Kidney capillary endothelial cell (primary cell): ENCODE measurements around the gene STKLD1.

ENCODE experiments used
- DNase-seq: peaks from one replicate; pipeline ENCODE4 v3.0.0-alpha.2; 2018; ENCODE audit warnings: low spot score

The STKLD1 gene

DNA sequence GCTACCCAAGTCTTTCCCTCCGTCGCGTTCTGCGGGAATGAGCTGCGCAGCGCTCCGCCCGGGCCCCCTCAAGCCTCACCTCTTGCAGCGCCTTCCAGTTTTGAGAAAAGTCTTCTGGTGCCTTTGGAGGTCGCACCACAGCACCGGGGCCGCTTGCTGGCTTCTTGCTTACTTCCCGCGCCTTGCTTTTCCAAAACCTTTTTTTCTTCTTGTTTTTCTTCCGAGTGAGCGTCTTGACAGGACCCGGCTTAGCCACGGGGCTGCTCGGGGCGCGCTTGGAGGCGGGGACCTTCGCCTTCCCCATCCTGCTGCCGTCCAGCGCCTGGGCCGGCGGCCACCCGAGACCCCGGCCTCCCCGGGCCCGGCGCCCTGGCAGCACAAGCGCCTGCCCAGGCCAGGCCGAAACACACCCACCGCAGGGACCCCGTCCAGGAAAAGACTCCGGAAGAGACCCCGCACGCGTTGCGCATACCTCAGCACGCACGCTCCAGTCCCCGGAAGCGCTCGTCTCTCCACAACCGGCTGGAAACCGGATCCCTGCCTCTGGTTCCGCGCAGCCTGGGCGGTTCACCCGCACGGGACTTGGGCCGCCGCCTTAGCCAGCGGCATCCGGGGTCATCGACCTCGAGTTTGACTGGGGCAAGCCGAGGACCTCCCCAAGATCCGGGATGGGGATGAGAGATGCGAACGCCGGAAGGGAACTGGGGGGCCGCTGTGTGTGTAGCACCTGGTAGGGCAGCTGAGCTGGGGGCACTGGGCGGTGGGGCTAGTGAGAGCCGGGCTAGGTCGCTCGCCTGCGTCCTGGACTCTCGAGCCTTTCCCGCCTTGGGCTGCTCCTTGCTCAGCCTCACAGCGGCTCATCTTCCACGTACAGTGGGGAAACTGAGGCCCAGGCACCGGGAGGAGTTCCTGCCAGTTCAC is 41.6 kb downstream of the STKLD1 start, which contains the start of gene REXO4:
TSS of gene REXO4 (minus strand) at position 470 of the 921 bp plus-strand sequence. CDS start at position 304, 166 bp downstream.
- DNase-seq = peak; percentile 73

DNA sequence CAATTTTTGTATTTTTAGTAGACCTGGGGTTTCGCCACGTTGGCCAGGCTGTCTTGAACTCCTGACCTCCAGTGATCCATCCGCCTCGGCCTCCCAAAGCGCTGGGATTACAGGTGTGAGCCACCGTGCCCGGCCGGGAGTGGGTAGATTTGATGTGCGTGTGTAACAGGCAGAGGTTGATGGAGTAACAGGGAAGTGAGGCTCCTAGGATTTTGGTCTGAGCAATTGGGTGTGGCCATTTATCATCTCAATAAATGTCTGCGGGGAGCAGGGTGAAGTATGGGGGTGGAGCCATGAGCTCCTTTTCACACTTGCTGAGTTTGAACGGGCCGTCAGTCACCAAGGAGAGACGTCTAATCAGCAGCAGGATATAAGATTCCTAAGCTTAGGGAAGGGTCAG is 42.8 kb downstream of the STKLD1 start:
- DNase-seq = no peak

DNA sequence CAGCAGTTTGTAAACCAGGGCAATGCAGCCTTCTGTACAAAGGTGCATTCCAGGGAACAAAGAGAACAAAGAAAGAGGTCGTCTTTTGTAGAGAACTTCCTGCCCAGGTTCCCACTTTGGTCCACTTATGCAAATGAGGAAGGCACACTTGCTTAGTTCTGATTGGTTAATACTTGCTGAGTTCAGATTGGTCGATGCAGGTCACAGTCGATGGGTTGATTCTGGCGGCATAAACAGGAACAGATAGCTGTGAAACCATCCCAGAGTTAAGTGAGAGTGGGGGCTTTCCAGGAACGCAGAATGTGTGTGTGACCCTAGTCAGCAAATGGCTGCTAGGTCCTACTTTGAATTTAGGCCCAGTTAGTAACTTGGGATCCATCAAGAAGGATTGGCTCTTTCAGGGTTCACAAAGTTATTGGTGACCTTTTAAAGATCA is 44.2 kb downstream of the STKLD1 start:
- DNase-seq = no peak

DNA sequence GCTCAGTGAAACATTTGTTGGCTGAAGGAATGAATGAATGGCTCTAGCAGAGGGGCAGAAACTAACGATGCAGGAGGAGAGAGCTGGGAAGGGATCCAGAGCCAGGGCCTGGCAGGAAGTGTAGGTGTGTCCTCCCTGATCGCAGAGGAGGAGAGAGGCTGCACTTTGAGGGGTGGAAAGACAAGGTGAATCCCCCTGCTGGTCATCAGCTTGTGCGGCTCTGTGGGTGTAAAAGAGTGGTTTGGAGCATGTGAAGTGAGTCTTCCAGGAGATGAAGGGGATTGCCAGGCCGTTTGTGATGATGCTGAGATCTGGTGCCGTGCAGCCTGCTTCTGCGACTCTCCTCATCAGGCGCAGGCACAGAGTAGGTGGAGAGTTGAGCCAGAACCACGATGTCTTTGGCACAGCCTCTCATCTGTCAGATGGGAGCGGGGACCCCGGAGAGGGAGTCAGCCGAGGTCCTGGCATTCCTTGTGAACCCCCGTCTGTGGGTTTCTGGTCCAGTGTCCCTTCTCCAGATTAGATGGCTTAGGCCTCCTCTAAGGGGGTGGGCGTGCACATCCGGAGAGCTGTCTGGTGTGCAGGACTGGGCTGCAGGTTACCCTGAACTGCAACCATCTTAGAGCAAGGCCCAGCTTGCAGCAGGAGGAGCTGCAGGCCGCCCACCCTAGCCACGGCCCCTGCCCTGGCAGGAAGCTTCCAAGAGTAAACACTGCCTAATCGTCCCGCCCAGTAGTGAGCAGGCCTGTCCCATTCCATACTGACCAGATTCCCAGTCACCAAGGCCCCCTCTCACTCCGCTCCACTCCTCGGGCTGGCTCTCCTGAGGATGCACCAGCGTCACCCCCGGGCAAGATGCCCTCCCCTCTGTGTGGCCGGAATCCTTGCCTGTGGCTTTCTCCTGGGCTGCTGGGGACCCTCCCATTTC is 45.7 kb downstream of the STKLD1 start, which contains the start of gene ADAMTS13:
TSS of gene ADAMTS13 (plus strand) at position 753 of the 928 bp plus-strand sequence. CDS start at position 830, 77 bp downstream.
- DNase-seq = no peak

DNA sequence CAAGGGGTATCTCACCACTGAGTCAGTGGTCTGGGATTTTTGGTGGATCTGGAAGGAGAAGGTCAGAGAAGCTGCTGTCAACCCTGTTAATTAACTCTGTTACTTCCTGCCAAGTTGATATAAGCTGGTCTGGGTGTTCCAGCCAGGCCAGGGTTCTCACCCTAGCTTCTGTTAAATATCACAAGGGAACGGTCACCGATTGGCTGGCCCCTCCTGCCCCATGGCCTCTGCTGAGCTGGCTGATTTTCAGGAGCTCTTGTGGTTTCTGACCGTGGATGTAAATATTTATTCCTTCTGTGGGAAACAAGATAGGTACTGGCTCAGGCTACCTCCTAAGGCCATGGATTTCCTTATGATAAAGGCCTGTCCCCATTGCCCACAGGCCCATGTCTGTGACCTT is 47.0 kb downstream of the STKLD1 start:
- DNase-seq = no peak

DNA sequence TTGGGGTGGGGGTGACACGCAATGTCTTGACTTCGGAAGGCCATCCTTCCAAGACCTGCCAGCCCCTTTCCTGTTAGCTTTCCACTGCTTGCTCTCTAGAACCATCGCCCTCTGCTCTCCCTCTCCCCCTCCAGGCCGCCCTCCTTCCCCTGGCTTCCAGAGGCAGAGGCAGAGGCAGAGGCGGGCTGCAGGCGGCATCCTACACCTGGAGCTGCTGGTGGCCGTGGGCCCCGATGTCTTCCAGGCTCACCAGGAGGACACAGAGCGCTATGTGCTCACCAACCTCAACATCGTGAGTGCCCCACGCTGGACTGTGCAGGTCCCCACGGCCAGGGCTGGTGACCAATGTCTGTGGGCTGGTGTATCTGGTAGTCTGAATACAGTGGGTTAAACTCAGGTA is 48.0 kb downstream of the STKLD1 start:
- no peak for DNase-seq

DNA sequence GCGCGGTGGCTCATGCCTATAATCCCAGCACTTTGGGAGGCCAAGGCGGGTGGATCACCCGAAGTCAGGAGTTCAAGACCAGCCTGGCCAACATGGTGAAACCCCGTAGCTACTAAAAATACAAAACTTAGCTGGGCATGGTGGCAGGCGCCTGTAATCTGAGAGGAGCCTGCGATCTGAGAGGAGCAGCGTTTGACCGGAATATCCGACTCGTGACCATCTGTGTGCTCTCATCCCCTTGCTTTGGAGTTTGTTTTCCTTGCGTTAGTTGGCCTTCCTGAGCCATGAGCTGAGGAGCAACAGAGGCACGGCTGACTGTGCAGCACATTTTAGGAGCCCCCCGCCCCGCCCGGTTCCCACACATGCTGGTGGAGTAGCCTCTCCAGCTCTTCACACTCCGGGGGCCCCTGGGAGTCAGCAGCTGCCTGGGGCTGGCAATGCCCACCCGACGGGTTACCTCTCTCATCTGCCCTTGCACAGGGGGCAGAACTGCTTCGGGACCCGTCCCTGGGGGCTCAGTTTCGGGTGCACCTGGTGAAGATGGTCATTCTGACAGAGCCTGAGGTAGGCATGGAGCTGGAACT is 49.0 kb downstream of the STKLD1 start:
- DNase-seq = no peak

DNA sequence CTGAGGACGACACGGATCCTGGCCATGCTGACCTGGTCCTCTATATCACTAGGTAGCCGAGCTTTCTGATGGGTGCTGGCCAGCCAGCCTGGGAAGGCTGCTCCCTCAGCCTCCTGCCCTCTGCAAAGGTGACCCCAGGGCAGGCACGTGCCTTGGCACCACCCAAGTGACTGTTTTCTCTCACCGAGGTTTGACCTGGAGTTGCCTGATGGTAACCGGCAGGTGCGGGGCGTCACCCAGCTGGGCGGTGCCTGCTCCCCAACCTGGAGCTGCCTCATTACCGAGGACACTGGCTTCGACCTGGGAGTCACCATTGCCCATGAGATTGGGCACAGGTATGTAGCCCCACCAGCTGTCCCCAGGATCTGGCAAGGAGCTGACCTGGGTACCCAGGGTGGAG is 49.8 kb downstream of the STKLD1 start:
- no peak for DNase-seq

DNA sequence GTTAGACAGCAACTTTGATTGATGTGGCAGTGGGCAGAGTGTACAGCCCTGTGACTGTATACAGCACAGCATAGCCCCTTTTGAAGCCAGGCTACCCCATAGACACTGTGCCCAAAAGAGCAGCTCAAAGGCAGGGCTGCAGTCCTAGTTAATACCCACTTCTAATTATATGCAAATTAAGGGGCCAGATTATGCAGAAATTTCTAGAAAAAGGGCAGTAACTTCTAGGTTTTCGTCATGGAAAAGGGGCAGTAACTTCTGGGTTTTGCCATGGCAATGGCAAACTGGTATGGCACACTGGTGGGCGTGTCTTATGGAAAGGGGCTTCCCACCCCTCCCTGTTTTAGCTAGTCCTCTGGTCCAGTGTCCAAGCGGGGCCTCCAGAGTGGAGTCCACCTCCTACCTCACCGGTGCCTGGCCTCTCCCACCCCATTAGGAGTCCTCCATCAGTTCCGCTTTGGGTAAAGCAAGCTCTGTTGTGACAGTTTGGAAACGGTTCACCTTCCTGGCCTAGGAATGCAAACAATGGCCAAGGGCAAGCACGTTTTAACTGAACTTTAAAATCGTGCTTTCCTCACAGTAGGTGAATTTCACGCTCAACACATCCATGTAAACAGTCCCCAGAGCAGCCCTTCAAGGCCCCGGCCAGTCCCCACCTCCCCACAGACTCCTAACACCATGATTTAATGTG is 51.6 kb downstream of the STKLD1 start:
- no peak for DNase-seq

DNA sequence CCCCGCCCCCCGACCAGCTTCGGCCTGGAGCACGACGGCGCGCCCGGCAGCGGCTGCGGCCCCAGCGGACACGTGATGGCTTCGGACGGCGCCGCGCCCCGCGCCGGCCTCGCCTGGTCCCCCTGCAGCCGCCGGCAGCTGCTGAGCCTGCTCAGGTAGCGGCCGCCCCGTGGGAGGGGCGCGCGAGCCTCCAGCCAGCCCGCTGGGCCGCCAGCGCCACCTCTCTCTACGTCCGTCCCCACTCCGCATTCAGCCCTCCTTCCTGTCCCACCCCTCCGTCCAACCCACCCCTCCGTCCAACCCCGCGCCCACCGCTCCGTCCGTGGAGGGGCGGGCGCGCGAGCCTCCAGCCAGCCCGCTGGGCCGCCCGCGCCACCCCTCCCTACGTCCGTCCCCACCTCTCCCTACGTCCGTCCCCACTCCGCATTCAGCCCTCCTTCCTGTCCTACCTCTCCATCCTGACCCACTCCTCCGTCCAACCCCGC is 52.5 kb downstream of the STKLD1 start:
- DNase-seq = no peak

DNA sequence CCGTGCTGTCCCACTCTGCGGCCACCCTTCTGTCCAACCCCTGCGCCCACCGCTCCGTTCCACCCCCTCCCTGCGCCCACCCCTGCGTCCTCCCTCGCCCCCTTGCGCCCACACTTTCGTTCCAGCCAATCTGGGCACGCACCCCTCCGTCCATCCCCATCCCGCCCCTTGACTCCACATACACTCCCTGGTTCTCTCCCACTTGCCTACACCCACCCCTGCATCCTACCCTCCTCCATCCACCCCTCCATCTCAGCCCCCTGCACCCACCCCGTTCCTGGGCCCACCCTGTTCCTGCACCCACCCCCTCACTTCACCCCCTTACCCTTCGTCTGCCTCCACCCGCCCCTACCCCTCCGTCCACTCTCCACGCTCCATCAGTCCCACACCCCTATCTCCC is 53.0 kb downstream of the STKLD1 start:
- DNase-seq = no peak

DNA sequence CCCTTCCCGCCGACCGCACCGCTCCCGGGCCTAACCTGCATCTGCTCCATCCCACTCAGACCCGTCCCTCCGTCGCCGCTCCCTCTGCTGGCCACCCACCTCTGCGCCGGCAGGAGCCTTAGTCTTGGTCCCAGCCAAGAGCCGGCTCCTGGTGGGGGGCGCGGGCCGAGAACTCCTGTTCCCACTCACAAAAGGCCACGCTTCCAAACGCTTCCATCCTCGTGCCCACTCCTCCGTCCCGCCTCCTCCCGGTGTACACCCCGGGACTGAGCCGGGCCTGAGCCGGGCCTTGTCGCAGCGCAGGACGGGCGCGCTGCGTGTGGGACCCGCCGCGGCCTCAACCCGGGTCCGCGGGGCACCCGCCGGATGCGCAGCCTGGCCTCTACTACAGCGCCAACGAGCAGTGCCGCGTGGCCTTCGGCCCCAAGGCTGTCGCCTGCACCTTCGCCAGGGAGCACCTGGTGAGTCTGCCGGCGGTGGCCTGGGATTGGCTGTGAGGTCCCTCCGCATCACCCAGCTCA is 53.5 kb downstream of the STKLD1 start:
- peak; percentile 13 for DNase-seq

DNA sequence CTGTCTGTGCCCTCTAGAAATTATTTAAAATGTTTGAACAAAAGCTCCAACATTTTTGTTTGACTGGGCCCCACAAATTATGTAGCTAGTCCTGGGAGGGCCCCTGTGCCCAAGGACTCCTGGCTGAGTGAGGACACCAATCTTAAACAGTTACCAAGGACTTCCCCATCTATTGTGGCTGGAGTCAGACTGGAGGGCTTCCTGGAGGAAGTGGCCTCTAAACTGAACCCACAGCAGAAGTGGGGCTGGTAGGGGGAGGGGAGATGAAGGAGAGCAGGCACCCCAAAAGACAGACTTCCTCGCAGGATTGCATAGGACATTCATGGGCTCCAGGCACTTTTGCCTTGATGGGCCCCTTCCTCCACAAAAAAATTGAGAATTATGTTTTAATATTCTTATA is 54.1 kb downstream of the STKLD1 start:
- no peak for DNase-seq

DNA sequence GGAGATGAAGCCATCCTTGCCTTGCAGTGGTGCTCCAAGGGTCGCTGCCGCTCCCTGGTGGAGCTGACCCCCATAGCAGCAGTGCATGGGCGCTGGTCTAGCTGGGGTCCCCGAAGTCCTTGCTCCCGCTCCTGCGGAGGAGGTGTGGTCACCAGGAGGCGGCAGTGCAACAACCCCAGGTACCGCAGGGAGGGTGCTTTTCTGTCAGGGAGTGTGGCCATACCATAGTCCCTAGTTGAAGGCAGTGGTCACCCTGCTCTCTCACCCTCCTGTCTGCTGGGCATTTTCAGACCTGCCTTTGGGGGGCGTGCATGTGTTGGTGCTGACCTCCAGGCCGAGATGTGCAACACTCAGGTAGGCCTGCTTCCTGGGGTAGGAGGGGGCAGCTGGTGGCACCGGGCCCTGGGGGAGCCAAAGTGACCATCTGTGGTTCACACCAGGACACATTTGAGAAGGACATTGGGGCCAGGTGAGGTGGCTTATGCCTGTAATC is 57.2 kb downstream of the STKLD1 start:
- DNase-seq = no peak

DNA sequence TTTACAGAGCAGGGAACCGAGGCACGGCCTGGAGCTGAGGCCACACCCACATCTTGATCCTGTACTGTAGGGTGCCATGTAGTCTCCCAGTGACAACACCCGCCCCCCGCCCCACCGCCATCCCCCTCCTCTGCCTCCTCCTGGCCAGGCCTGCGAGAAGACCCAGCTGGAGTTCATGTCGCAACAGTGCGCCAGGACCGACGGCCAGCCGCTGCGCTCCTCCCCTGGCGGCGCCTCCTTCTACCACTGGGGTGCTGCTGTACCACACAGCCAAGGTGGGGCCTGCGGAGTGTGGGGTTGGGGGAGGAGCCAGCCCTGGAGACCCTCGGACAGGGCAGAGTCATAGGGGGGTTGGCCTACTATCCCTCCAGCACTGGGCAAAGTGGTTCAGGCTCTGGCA is 60.5 kb downstream of the STKLD1 start:
- DNase-seq = no peak

DNA sequence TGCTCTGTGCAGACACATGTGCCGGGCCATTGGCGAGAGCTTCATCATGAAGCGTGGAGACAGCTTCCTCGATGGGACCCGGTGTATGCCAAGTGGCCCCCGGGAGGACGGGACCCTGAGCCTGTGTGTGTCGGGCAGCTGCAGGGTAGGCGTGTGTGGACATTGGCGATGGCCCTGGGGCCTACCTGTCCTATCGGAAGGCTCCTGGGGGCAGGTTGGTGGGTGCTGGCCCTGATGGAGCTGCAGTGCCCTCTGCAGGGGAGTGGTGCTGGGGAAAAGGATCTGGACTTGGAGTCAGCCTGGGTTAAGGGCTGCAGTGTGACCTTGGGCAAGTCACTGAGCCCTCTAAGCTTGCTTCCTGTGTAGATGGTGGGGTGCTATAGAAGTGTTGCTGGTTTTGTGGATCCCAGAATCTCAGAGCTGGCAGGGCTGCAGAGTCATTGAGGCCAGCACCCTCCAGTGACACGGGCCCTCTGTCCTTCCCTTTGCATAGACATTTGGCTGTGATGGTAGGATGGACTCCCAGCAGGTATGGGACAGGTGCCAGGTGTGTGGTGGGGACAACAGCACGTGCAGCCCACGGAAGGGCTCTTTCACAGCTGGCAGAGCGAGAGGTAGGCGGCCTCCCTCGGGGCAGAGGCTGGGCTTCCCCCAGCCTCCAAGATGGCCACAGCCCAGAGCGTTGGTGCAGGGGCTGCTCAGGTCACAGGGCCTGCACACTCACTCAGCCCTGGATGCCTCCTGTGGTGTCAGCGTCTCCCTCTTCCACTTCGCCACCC is 61.8 kb downstream of the STKLD1 start:
- no peak for DNase-seq

DNA sequence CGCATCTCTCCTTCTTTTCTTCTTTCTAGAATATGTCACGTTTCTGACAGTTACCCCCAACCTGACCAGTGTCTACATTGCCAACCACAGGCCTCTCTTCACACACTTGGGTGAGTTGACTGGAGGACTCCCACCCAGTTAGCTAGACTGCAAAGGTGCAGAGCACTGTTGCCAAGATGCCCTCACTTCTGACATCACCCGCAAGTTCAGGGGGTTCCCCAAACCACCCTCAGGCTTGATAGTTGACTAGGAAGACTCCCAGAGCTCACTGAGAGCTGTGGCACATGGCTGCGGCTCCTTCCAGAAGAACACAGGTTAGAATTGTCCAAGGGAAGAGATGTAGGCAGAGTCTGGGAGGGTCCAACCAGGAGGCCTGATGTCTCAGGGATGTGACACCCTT is 63.2 kb downstream of the STKLD1 start:
- no peak for DNase-seq

DNA sequence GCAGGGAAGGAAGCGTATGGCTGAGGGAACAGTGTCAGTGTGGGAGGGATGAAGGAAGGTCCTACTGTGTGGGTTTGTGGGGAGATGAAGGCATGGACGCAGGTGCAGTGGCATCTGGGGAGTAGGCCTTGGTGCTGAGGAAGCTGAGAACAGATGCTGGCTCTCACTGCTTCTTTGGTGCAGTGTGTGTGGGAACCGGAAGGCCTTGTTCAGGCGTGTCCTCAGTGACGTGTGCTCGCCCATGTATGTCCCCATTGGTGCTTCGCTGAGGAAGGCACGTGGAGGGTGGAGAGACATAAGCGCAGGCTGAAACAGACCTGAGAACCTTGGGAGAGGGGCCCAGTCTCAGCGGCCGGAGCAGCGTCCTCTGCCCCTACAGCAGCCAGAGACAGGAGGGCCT is 64.7 kb downstream of the STKLD1 start:
- DNase-seq = no peak

DNA sequence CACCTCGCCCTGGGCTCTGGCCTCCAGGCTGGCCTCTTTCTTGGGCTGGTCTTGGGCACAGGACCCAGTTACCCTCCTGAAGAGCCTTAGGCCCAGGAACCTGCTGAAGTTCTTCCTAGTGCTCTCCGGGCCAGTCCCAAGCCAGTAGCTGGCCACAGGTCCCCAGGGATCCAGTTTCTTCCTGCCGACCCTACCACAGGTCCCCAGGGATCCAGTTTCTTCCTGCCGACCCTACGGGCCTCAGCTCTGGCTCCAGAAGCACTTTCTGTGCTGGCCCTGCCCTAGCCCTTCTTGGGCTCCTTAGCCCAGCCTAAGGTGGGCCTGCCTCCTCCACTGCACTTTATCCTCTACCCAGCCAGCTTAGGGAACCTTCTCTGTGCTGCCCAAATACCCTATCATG is 65.4 kb downstream of the STKLD1 start:
- DNase-seq = no peak

DNA sequence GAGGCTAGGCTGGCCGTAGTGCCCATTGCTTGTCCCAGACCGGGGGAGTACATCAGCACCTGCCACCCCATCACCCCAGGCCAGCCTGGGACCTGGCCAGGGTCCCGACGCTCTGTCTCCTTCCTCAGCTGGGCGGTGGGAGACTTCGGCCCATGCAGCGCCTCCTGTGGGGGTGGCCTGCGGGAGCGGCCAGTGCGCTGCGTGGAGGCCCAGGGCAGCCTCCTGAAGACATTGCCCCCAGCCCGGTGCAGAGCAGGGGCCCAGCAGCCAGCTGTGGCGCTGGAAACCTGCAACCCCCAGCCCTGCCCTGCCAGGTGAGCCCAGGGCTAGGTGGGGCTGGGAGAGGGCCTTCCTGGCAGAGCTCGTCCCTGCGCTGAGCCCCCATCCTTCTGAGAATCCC is 67.1 kb downstream of the STKLD1 start:
- DNase-seq = no peak
